Measurements from ENCODE around the gene CLEC4E. TPM values are rescaled to one million over a fixed set of nuclear protein-coding genes. Genes with fewer than 3 reads are reported as not detected.

Gene CLEC4E
- total RNA-seq, 1 donor from 2014 or later = not detected

Other genes with a start within 250 kb of the CLEC4E start
- not detected in 2 replicates for gene CLEC6A, start 84.9 kb downstream of the CLEC4E start, total RNA-seq
- not detected in 2 replicates for gene CLEC4D, start 27.4 kb downstream of the CLEC4E start, total RNA-seq
- 0.17 TPM in 1 of 2 replicates, not detected in the other for gene AICDA, start 72.0 kb upstream of the CLEC4E start, total RNA-seq
- gene MFAP5, start 121.9 kb upstream of the CLEC4E start, total RNA-seq = not detected in 2 replicates
- gene RIMKLB, start 157.1 kb upstream of the CLEC4E start, total RNA-seq = 0.56 and 0.83 TPM in 2 replicates

Measured in T-helper 1 cell treated with Interleukin-12 subunit alpha and Interleukin-12 subunit beta and Interleukin-4 antibody, amounts not matched to agents 30 ng/mL and 1 ng/mL, for 36 hours (primary cell).